Measurements from ENCODE around the gene CAMSAP3. TPM values are rescaled to one million over a fixed set of nuclear protein-coding genes. Genes with fewer than 3 reads are reported as not detected.

The CAMSAP3 gene
- total and polyA plus RNA-seq, 10 donors: 0.28 to 1.5 (median 0.79) TPM

GRCh38 chr19:7617172-7617571 lies 21.5 kb downstream of the CAMSAP3 start:
- intact Hi-C loops (cut with DNase I; ENCODE audit: low total_unique reads): no loop called here
- WGBS, 5 donors: 91 to 97% (median 94%) methylated on average over 11 to 12 of the region's 12 CpGs
- Histone ChIP-seq H3K4me1 (peaks cover 0 to 30% (median 14%) of the 10 kb centered on the region in 6 donors), H3K27me3 (replicated peaks in 1 of 7) (no peaks in the 10 kb centered on the region), H3K9me3 (no peaks in the 10 kb centered on the region), H3K36me3 (peaks cover 5 to 52% (median 36%) of the 10 kb centered on the region in 6 donors), H3K4me3 (no peak overlapping the region), H3K27ac (peak overlapping the region in 3 of 8 donors; percentile 63 to 74 (median 67))
- TF ChIP-seq POLR2AphosphoS5 (IDR thresholded peaks at IDR 0.05) (no peak), CTCF (IDR thresholded peaks at IDR 0.05 in 8 of 11, conservative IDR thresholded peaks at IDR 0.05 in 3 of 11) (no peak), POLR2A (IDR thresholded peaks at IDR 0.05) (no peak)
- no peak for DNase-seq

- Histone ChIP-seq H3K9me3 (no peaks in the 10 kb centered on the region), H3K27ac (peak overlapping the region in 6 of 8 donors; percentile 1 to 74 (median 65)), H3K4me1 (peaks cover 0 to 30% (median 14%) of the 10 kb centered on the region in 6 donors), H3K4me3 (no peak overlapping the region), H3K27me3 (replicated peaks in 1 of 7) (no peaks in the 10 kb centered on the region), H3K36me3 (peaks cover 10 to 57% (median 41%) of the 10 kb centered on the region in 6 donors)
- TF ChIP-seq POLR2A (IDR thresholded peaks at IDR 0.05) (no peak), POLR2AphosphoS5 (IDR thresholded peaks at IDR 0.05) (peak in 1 of 3 donors; percentile 53), CTCF (IDR thresholded peaks at IDR 0.05 in 8 of 11, conservative IDR thresholded peaks at IDR 0.05 in 3 of 11) (no peak)
- intact Hi-C loops (cut with DNase I; ENCODE audit: low total_unique reads): no loop called here
- DNase-seq: no peak
- WGBS, 5 donors: 58 to 88% (median 74%) methylated on average over 13 to 28 of the region's 28 CpGs
Observed at GRCh38 chr19:7617735-7618134, 22.1 kb downstream of the CAMSAP3 start.

- Histone ChIP-seq H3K4me1 (peaks cover 0 to 30% (median 14%) of the 10 kb centered on the region in 6 donors), H3K27ac (peak overlapping the region in 6 of 8 donors; percentile 47 to 74 (median 65)), H3K4me3 (no peak overlapping the region), H3K9me3 (no peaks in the 10 kb centered on the region), H3K36me3 (peaks cover 10 to 64% (median 47%) of the 10 kb centered on the region in 6 donors), H3K27me3 (replicated peaks in 1 of 7) (no peaks in the 10 kb centered on the region)
- intact Hi-C loops (cut with DNase I; ENCODE audit: low total_unique reads): no loop called here
- 63 to 78% (median 74%) methylated on average over 4 of the region's 4 CpGs for WGBS, 5 donors
- no peak for TF ChIP-seq CTCF (IDR thresholded peaks at IDR 0.05 in 8 of 11, conservative IDR thresholded peaks at IDR 0.05 in 3 of 11)
- peak in 1 of 3 donors; percentile 54 for TF ChIP-seq POLR2AphosphoS5 (IDR thresholded peaks at IDR 0.05)
- no peak for TF ChIP-seq POLR2A (IDR thresholded peaks at IDR 0.05)
- DNase-seq: no peak
Observed at GRCh38 chr19:7618348-7618747, 22.7 kb downstream of the CAMSAP3 start.

GRCh38 chr19:7618771-7619510 lies 23.3 kb downstream of the CAMSAP3 start:
- DNase-seq: no peak
- no peaks in the 10 kb centered on the region for H3K27me3 ChIP-seq (replicated peaks in 1 of 7)
- intact Hi-C loops (cut with DNase I; ENCODE audit: low total_unique reads): no loop called here
- 70 to 89% (median 82%) methylated on average over 8 to 21 of the region's 21 CpGs for WGBS, 5 donors
- peaks cover 10 to 69% (median 53%) of the 10 kb centered on the region in 6 donors for H3K36me3 ChIP-seq
- H3K27ac ChIP-seq: peak overlapping the region in 6 of 8 donors; percentile 47 to 74 (median 65)
- TF ChIP-seq POLR2AphosphoS5 (IDR thresholded peaks at IDR 0.05) (peak in 2 of 3 donors; percentile 32 to 57), CTCF (IDR thresholded peaks at IDR 0.05 in 8 of 11, conservative IDR thresholded peaks at IDR 0.05 in 3 of 11) (no peak)
- no peaks in the 10 kb centered on the region for H3K9me3 ChIP-seq
- H3K4me3 ChIP-seq: no peak overlapping the region
- H3K4me1 ChIP-seq: peaks cover 0 to 30% (median 14%) of the 10 kb centered on the region in 6 donors

Data from spleen (tissue), 11 donors.